PFSK-1 (cell line): ENCODE measurements around the gene G0S2.

Experiments used
- FOXP2 ChIP-seq: optimal IDR thresholded peaks from 2 replicates; pipeline ENCODE3; 2011; ENCODE audit warnings: borderline replicate concordance, control low read depth, inconsistent platforms; ENCODE audit not compliant: insufficient read depth; ENCODE audit errors: extremely low read length, extremely low read depth
- POLR2AphosphoS5 ChIP-seq: IDR thresholded peaks from 2 replicates; pipeline ENCODE4 v1.6.1; 2012; ENCODE audit warnings: low read depth, mild to moderate bottlenecking, control low read depth, low read length, moderate library complexity
- SIN3A ChIP-seq: IDR thresholded peaks from 2 replicates; pipeline ENCODE4 v1.6.1; 2012; ENCODE audit warnings: mild to moderate bottlenecking, low read length, moderate library complexity, borderline replicate concordance; ENCODE audit not compliant: insufficient read depth
- TAF1 ChIP-seq: IDR thresholded peaks from 2 replicates; pipeline ENCODE4 v1.6.1; 2012; ENCODE audit warnings: low read length, control low read depth, borderline replicate concordance; ENCODE audit not compliant: insufficient read depth
- TF ChIP-seq, protein P1 (sequence below), 2 experiments: IDR thresholded peaks; 2 replicates each; pipeline versions ENCODE4 v1.6.1 to v1.8.0; 2011 to 2012; ENCODE audit warnings: low read depth in 2 of 2, low read length in 2 of 2, control low read depth in 1 of 2, inconsistent platforms in 1 of 2, mild to moderate bottlenecking in 1 of 2, moderate library complexity in 1 of 2; ENCODE audit not compliant: insufficient read depth in 1 of 2

DNA sequence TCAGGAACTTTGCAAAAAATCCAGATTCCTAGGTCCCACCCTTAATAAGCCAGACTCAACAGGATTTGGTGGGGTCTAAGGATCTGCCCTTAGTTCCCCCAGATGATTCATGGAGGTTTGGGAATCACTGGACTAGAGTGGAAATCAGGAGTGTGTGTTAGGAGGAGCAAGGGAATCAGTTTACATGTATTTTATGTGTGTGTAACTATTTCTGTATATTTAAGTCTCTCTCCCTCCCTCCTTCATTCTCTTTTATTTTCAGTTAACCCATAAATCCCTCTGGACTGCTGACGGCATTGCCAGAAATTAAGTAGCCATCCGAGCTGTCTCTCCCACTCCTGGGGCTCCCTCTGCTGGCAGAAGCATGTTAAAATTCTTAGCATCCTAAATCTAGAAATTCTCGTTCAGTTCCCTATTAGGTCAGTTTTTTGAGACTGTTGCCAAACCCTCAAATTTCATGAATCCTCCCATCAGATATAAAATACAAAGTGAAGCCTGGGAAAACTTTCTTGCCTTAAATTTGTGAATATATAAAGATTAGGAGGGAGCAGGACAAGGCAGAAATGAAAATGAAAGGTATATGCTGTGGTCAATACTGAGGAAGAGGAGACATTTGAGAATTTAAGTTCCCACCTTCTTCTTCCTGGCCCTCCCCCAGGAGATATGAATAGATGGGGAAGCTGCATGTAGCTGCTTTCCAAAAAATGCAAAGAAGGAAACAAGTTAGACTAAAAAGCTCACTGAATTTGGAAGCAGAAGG is 17.7 kb downstream of the G0S2 start:
- TF ChIP-seq POLR2AphosphoS5 (no peak), TAF1 (no peak), SIN3A (no peak), FOXP2 (no peak)
- TF ChIP-seq, protein P1, sequence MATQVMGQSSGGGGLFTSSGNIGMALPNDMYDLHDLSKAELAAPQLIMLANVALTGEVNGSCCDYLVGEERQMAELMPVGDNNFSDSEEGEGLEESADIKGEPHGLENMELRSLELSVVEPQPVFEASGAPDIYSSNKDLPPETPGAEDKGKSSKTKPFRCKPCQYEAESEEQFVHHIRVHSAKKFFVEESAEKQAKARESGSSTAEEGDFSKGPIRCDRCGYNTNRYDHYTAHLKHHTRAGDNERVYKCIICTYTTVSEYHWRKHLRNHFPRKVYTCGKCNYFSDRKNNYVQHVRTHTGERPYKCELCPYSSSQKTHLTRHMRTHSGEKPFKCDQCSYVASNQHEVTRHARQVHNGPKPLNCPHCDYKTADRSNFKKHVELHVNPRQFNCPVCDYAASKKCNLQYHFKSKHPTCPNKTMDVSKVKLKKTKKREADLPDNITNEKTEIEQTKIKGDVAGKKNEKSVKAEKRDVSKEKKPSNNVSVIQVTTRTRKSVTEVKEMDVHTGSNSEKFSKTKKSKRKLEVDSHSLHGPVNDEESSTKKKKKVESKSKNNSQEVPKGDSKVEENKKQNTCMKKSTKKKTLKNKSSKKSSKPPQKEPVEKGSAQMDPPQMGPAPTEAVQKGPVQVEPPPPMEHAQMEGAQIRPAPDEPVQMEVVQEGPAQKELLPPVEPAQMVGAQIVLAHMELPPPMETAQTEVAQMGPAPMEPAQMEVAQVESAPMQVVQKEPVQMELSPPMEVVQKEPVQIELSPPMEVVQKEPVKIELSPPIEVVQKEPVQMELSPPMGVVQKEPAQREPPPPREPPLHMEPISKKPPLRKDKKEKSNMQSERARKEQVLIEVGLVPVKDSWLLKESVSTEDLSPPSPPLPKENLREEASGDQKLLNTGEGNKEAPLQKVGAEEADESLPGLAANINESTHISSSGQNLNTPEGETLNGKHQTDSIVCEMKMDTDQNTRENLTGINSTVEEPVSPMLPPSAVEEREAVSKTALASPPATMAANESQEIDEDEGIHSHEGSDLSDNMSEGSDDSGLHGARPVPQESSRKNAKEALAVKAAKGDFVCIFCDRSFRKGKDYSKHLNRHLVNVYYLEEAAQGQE (IDR thresholded peaks at IDR 0.05; ENCODE audit: insufficient read depth in 1 of 2, low read depth in 2 of 2, low read length in 2 of 2), result no peak
